HG03432 (cell line): ENCODE data around the gene MS4A8.

ENCODE experiments used
- ATAC-seq: cut with Tn5 transposase; IDR thresholded peaks from one replicate; pipeline ENCODE4 v1.9.1; 2021; ENCODE audit warnings: mild to moderate bottlenecking, moderate library complexity; ENCODE audit not compliant: unreplicated experiment

Gene MS4A8

GRCh38 chr11:60762851-60763691 is 63.7 kb downstream of the MS4A8 start:
- peak; percentile 76 for ATAC-seq

- ATAC-seq: peak; percentile 25
Observed at GRCh38 chr11:60763692-60764369, 64.4 kb downstream of the MS4A8 start.

GRCh38 chr11:60764879-60765278 is 65.5 kb downstream of the MS4A8 start:
- ATAC-seq: peak; percentile 39

- ATAC-seq: peak; percentile 10
Observed at GRCh38 chr11:60765355-60765754, 65.9 kb downstream of the MS4A8 start.
